Thymus (tissue), 11 donors: ENCODE data around the gene EGFL7. TPM values are rescaled to one million over a fixed set of nuclear protein-coding genes. Genes with fewer than 3 reads are reported as not detected.

Experiments used
- DNase-seq, 9 donors: peaks; one replicate each; pipeline ENCODE4 v3.0.0-alpha.2; 2013; ENCODE audit warnings: low spot score in 9 of 9, low read depth in 6 of 9, missing footprints in 1 of 9
- H3K27ac ChIP-seq, 2 donors: one replicate each; pipeline ENCODE4 v1.5.1; 2013; ENCODE audit warnings: control low read depth in 1 of 2, low read depth in 1 of 2, low read length in 1 of 2, mild to moderate bottlenecking in 1 of 2, moderate library complexity in 1 of 2
- H3K27me3 ChIP-seq, 2 donors: one replicate each; pipeline ENCODE4 v1.5.1; 2013; ENCODE audit warnings: low read length in 1 of 2; ENCODE audit not compliant: control insufficient read depth in 2 of 2, insufficient read depth in 1 of 2
- H3K36me3 ChIP-seq, 2 donors: one replicate each; pipeline ENCODE4 v1.5.1; 2013; ENCODE audit warnings: low read length in 1 of 2, mild to moderate bottlenecking in 1 of 2, moderate library complexity in 1 of 2; ENCODE audit not compliant: control insufficient read depth in 2 of 2, insufficient read depth in 2 of 2
- H3K4me1 ChIP-seq, 2 donors: one replicate each; pipeline ENCODE4 v1.5.1; 2013; ENCODE audit warnings: low read length in 2 of 2; ENCODE audit not compliant: control insufficient read depth in 2 of 2, insufficient read depth in 2 of 2
- H3K4me3 ChIP-seq, 2 donors: one replicate each; pipeline ENCODE4 v1.5.1; 2013; ENCODE audit warnings: low read length in 2 of 2, control low read depth in 1 of 2, mild to moderate bottlenecking in 1 of 2
- H3K9me3 ChIP-seq, 2 donors: one replicate each; pipeline ENCODE4 v1.5.1; 2013; ENCODE audit warnings: low read length in 1 of 2, mild to moderate bottlenecking in 1 of 2; ENCODE audit not compliant: control insufficient read depth in 2 of 2, insufficient read depth in 1 of 2
- WGBS: extraction: QIAGEN DNeasy Blood & Tissue Kit; methylation state at CpG from one replicate; pipeline ENCODE4 v1.1.7; 2013; 5-methylcytosine and 5-hydroxymethylcytosine counted together
- polyA plus RNA-seq: library from polyadenylated mRNA; stranded (reverse); fragments of 200-250 nt; gene quantifications from one replicate; pipeline ENCODE4 v1.2.3, GENCODE V29; 2013
- total RNA-seq: library from RNA; stranded (reverse); fragments of 120-200 nt; gene quantifications from one replicate; pipeline ENCODE4 v1.2.4, GENCODE V29; 2013
- donor health status: healthy.

EGFL7 gene
- total and polyA plus RNA-seq, 2 donors = 18.1 to 118 TPM

- H3K4me1 ChIP-seq = peaks cover 3 to 11% of the 10 kb centered on the region in 2 donors
- peaks cover 55 to 56% of the 10 kb centered on the region in 2 donors for H3K36me3 ChIP-seq
- H3K27me3 ChIP-seq = no peaks in the 10 kb centered on the region
- H3K9me3 ChIP-seq = no peaks in the 10 kb centered on the region
- H3K4me3 ChIP-seq = no peak overlapping the region
- no peak for DNase-seq
- no peak overlapping the region for H3K27ac ChIP-seq
- 93% methylated on average over 30 of the region's 30 CpGs for WGBS
These were observed 58.8 kb downstream of the EGFL7 start for GRCh38 chr9:136721339-136722092.

Other genes starting within 250 kb of the EGFL7 start
- 3.9 TPM for gene INPP5E, start 223.1 kb upstream of the EGFL7 start, total RNA-seq
- 17.5 TPM for gene INPP5E, start 223.1 kb upstream of the EGFL7 start, polyA plus RNA-seq
- gene SEC16A, start 179.9 kb upstream of the EGFL7 start, total RNA-seq = 13.6 TPM
- 89.7 TPM for gene SEC16A, start 179.9 kb upstream of the EGFL7 start, polyA plus RNA-seq
- 14.9 TPM for gene NOTCH1, start 116.9 kb upstream of the EGFL7 start, total RNA-seq
- gene NOTCH1, start 116.9 kb upstream of the EGFL7 start, polyA plus RNA-seq = 15.9 TPM
- gene AGPAT2, start 24.5 kb downstream of the EGFL7 start, total RNA-seq = 8.2 TPM
- 28.8 TPM for gene AGPAT2, start 24.5 kb downstream of the EGFL7 start, polyA plus RNA-seq
- 10.1 TPM for gene DIPK1B, start 49.7 kb downstream of the EGFL7 start, total RNA-seq
- 6.8 TPM for gene DIPK1B, start 49.7 kb downstream of the EGFL7 start, polyA plus RNA-seq
- 1.2 TPM for gene LCN10, start 80.0 kb downstream of the EGFL7 start, total RNA-seq
- gene LCN10, start 80.0 kb downstream of the EGFL7 start, polyA plus RNA-seq = 12.5 TPM
- not detected for gene LCN6, start 85.6 kb downstream of the EGFL7 start, total RNA-seq
- 7.1 TPM for gene LCN6, start 85.6 kb downstream of the EGFL7 start, polyA plus RNA-seq
- not detected for gene LCN8, start 95.3 kb downstream of the EGFL7 start, total RNA-seq
- 0.02 TPM for gene LCN8, start 95.3 kb downstream of the EGFL7 start, polyA plus RNA-seq
- 0.05 TPM for gene LCN15, start 101.6 kb downstream of the EGFL7 start, total RNA-seq
- 0.43 TPM for gene LCN15, start 101.6 kb downstream of the EGFL7 start, polyA plus RNA-seq
- gene TMEM141, start 128.4 kb downstream of the EGFL7 start, total RNA-seq = 81.0 TPM
- 81.0 TPM for gene TMEM141, start 128.4 kb downstream of the EGFL7 start, polyA plus RNA-seq
- 3.2 TPM for gene CCDC183, start 133.4 kb downstream of the EGFL7 start, total RNA-seq
- gene CCDC183, start 133.4 kb downstream of the EGFL7 start, polyA plus RNA-seq = 5.0 TPM
- gene RABL6, start 145.0 kb downstream of the EGFL7 start, total RNA-seq = 43.4 TPM
- 55.1 TPM for gene RABL6, start 145.0 kb downstream of the EGFL7 start, polyA plus RNA-seq
- gene AJM1, start 179.6 kb downstream of the EGFL7 start, total RNA-seq = 0.42 TPM
- 1.8 TPM for gene AJM1, start 179.6 kb downstream of the EGFL7 start, polyA plus RNA-seq
- 66.5 TPM for gene PHPT1, start 186.5 kb downstream of the EGFL7 start, total RNA-seq
- gene PHPT1, start 186.5 kb downstream of the EGFL7 start, polyA plus RNA-seq = 85.7 TPM
- 1.3 TPM for gene MAMDC4, start 189.4 kb downstream of the EGFL7 start, total RNA-seq
- 14.0 TPM for gene MAMDC4, start 189.4 kb downstream of the EGFL7 start, polyA plus RNA-seq
- 410 TPM for gene EDF1, start 203.4 kb downstream of the EGFL7 start, total RNA-seq
- 407 TPM for gene EDF1, start 203.4 kb downstream of the EGFL7 start, polyA plus RNA-seq
- 12.8 TPM for gene TRAF2, start 223.6 kb downstream of the EGFL7 start, total RNA-seq
- 18.8 TPM for gene TRAF2, start 223.6 kb downstream of the EGFL7 start, polyA plus RNA-seq